Non-pigmented ciliary epithelial cell (primary cell): ENCODE measurements around the gene MICB.
"Not testable (repeated sequence)": the region's sequence is repeated elsewhere in the genome, so short reads cannot be mapped to it uniquely, and the experiment has no call there.

ENCODE experiments used
- DNase-seq: peaks from one replicate; pipeline ENCODE4 v3.0.0-alpha.2; 2010; ENCODE audit warnings: low read depth

MICB gene

DNA sequence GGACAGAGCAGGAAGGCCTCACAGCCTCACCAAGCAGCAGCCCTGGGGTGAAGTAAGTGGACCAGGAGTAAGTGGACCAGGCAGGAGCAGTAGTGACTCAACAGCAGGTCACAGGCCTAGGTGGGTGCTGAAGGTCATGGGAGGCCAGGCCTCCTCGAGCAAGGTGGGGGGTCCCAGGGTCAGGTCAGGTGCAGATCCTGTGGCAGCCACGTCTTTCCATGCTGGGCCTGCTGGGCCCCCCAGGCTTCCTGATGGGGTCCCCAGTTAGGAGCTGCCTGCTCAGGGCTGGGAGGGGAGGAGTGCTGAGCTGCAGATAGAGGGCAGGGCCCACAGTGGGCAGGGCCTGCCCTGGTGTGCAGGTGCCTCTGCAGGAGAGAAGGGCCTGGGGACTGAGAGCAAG, 11.1 kb downstream of the MICB start:
- DNase-seq, result not testable (repeated sequence)

DNA sequence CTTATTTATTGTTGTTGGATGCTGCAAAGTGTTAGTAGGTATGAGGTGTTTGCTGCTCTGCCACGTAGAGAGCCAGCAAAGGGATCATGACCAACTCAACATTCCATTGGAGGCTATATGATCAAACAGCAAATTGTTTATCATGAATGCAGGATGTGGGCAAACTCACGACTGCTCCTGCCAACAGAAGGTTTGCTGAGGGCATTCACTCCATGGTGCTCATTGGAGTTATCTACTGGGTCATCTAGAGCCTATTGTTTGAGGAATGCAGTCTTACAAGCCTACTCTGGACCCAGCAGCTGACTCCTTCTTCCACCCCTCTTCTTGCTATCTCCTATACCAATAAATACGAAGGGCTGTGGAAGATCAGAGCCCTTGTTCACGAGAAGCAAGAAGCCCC, 12.1 kb downstream of the MICB start:
- no peak for DNase-seq

DNA sequence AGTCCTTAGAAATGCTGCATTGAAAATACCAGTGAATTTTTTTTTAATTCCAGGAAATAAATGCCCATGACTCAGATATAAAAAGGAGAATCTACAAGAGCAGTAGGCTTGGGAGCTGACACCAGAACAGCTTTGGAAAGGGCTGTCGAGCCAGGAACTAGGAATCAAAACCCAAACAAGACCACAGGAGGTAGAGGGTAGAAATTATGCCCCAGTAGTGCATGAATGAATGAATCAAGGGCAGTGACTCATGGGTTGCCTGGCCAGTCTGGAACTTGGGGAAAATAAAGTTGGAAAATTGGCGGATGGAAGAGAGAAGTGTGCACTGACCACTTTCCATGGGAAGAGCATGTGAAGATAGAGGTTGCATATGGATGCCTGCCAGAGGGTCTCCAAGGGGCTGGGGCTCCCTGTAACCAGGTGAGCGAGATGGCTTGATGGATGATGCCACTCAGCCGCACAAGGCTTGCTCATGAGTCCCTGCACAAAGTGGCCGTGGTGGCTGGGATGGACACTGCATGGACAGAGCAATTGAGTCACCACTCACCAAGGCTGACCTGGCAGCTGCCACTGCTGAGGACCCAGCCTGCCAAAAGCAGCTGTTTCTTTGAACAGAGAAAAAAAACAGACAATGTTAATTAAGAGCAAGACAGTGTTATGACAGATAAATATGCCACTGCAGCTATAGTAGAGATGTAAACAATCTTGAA, 15.7 kb downstream of the MICB start:
- no peak for DNase-seq

DNA sequence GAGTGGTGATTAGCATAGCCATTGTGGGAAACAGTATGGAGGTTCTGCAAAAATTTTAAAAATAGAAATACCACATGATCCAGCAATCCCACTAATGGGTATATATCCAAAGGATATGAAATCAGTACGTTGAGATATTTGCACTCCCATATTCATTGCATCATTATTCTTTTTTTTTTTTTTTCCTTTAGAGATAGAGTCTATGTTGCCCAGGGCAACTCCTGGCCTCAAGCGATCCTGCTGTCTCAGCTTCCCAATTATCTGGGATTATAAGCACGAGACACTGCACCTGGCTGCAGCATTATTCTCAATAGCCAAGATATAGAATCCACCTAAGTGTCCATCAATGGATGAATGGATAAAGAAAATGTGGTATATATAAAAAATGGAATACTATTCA, 23.9 kb downstream of the MICB start:
- no peak for DNase-seq

DNA sequence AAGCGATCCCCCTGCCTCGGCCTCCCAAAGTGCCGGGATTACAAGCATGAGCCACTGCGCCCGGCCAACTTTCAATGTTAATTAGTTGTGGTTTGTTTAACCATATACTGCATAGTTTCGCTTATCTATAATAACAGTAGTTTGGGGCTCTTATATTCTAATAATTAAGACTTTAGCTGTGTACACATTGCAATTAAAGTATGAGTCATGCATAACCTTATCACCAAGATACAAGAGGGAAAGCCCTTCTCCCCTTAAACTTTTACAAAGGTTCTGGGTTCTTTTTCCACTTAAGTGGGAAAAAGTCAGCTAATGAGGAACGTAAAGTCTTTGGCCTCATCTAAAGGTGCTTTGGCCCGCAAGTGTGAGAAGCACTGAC, 27.6 kb downstream of the MICB start:
- DNase-seq, result no peak

DNA sequence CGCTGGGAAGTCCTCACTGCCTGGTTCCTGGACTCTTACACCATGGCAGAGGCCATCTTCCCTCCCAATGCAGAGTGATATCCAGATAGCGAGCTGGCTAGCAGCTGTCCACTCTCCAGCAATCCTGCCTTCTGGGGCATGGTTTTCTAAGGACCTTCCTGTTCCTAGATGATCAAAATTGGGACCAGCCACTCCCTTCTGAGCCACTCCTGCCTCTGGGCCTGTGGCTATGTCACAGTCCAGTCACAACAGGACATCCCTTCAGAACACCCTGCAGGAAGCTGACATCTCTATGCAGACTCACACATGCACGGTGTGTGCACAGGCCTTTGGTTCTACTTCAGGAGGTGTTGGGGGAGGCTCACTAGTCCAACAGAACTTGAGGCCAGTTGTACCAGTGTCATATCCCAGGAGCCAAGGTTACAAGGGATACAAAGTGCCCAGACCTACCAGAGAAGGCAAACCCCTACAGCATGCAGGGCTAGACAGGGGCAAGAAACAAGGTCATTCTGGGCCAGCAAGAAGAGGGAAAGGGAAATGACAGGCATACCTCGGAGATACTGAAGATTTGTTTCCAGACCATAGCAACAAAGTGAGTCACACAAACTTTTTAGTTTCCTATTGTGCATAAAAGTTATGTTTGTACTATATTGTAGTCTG, 28.1 kb downstream of the MICB start:
- no peak for DNase-seq

DNA sequence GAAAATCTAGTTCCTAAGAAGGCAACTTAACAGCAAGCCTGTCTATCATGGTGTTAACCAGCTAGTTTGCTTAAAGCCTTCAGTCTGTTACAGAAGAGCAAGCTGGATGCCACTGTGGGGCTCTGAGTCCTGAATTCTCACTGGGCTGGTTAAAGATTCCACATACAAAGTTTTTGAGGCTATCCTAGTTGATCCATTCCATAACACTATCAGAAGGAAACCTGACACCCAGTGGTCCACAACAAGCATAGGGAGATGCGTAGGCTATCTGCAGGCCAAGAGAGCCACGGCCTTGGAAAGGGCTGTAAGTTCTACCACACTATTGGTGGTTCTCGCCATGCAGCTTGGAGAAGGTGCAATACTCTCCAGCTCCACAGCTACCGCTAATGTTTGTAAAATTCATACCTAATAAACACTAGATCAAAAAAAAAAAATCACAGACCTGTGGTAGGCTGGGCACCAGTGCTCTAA, 30.4 kb downstream of the MICB start:
- no peak for DNase-seq

DNA sequence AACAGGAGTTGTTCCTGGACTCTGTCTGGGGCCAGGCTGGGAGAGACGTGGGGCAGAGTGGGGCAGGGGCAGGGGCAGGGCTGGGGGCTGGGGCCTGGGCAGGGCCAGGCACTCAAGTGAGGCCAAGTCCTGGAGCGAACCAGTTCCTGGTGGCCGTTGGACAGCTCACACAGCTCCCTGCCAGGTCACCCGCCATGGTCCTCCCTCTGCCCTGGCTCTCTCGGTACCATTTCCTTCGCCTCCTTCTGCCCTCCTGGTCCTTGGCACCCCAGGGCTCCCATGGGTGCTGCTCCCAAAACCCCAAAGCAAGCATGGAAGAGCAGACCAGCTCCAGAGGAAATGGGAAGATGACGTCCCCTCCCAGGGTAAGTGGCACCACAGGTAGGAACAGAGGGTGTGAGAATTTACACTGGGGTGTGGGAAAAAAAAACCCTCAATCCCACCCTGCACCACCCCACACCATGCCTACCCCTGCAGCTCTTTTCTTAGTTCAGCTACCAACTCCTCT, 30.9 kb downstream of the MICB start, which contains the start of gene MCCD1:
Gene MCCD1, plus strand, starts transcription at position 142 of the 508 bp plus-strand sequence. Its CDS starts 53 bp downstream, at position 195.
- no peak for DNase-seq

DNA sequence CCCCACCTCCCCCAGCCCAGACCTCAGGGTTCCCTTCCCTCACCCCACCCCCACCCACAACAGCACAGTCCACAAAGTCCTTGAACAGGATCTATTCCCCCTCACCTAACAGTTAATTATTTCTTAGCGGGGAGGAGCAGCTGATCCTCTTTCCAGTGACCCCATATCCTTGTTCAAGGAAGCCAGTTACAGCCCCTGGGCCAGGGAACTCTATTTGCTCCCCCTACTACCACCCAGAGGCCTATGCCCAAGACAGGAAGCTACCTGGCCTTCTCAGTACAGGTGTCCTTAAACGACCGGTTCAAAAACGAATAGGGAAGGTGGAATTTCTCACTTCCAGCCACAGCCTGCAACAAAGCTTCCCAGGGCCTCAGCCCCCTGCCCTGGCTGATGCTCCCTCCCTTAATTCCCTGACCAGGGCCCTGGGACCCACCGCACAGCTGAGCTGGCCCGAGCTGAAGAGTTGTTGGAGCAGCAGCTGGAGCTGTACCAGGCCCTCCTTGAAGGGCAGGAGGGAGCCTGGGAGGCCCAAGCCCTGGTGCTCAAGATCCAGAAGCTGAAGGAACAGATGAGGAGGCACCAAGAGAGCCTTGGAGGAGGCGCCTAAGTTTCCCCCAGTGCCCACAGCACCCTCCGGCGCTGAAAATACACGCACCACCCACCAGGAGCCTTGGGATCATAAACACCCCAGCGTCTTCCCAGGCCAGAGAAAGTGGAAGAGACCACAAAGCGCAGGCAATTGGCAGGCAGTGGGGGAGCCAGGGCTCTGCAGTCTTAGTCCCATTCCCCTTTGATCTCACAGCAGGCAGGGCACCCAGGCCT, 31.6 kb downstream of the MICB start:
- no peak for DNase-seq

DNA sequence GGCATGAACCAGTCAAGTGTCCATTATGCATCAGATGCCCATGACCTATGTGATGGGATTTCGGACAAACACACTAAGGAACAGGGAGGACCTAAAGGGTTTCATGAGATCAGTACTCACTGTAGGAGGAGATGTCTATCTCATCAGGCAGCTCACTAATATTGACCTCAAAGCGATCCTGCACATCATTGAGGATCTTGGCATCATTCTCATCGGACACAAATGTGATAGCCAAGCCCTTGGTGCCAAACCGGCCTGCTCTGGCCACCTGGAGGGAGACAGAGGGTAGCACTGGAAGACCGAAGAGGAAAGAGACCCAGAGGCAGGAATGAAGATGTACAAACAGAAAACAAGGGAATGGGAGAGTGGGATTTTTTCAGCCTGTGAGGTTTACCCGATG, 32.7 kb downstream of the MICB start:
- no peak for DNase-seq

DNA sequence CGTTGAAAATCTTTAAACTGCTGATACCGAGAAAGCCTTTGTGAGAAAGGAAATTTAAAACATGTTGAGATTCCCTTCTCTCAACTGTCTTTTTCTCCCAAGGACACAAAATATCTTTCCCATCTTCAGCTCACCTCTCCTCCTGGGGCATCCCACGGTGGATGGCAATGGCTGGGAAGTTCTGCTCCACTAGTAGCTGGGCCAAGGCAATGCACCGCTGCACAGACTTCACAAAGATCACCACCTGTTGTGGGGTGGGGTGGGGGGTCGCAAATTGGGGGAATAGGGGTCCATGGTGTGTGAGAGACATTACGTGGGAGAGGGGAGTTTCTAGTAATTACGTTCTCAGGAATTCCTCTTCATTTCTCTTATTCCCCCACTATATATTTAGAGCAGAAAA, 33.2 kb downstream of the MICB start:
- no peak for DNase-seq

DNA sequence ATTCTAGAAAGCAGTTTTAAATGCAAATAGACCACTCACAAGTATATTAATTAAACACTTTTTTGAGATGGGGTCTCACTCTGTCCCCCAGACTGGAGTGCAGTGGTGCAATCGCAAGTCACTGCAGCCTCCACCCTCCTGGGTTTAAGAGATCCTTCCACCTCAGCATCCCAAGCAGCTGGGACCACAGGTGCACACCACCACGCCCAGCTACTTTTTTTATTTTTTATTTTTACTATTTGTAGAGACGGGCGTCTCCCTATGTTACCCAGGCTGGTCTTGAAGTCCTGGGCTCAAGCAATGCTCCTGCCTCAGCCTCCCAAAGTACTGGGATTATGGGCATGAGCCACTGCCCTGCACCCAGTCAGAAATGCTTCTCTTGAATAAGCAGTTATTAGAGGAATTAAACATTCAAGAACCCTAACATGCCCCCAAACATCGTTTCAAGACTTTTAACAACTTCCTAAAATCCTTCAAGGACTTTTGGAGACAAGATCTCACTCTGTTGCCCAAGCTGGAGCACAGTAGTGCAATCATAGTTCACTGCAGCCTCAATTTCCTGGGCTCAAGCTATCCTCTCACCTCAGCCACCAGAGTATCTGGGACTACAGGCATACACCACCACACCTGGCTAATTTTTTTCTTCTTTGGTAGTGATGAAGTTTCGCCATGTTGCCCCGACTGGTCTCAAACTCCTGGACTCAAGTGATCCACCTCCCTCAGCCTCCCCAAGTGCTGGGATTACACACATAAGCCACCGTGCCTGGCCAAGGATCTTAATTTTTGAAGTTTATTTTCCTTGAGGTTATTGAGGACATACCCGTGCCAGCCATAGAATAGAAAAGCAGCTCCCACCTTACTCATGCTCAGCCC, 34.1 kb downstream of the MICB start:
- DNase-seq, result no peak

DNA sequence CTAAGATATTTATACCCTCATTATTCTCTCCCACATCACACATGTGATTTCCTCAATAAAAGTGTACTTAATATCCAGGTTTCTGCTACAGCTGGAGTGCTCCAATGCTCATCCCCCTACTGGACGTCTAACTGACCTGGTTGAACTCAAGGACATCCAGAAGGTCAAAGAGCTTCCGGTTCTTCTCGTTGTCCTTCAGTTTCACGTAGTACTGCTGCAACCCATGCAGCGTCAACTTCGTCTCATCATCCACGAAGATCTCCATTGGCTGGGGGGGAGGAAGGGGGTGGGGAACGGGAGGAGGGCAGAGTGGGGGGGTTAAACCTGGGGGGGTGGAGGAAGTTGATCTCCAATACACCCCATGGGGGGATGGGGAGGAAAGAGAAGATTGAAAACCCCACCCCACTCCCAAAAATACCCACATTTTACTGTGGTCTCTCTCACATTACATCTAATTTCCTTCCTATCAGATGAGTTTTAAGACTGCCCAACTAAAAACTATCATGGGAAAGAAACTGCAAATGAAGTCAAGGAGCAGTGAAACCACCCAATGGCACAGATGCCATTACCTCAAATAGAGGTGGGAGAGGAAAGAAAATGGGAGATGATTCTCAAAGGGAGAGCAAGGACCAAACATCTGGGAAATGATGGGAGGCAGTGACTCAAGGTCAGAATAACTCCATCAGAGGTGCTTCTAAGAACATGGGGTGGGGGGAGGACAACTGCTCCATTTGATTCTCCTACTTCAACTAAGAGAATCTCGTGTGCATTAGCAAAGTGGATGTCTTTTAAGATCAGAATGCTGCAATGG, 34.9 kb downstream of the MICB start:
- no peak for DNase-seq

DNA sequence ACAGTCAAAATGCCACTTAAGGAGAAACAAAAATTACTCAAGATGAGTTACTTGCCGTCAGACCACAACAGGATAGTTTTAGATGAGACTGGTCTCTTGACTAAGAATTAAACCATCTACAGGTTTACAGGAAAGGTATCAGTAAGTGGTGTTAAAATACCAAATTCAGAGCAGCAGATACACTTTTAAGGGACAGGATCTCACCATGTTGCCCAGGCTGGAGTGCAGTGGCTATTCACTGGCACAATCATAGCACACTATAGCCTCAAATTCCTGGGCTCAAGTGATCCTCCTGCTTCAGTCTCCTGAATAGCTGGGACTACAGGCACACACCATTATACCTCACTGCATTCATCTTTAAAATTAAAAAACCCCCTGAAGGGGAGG, 35.5 kb downstream of the MICB start:
- DNase-seq, result no peak

DNA sequence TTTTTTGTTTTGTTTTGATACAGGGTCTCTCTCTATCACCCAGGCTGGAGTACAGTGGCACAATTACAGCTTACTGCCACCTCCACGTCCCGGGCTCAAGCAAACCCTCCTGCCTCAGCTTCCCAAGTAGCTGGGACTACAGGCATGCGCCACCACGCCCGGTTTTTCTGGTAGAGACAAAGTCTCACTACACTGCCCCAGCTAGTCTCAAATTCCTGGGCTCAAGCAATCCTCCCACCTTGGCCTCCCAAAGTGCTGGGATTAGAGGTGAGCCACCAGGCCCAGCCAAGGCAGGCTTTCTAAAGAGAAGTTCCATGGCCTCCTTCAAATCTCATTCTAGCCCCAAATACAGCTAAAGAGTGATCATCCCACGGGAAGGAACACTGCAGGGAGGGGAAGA, 36.1 kb downstream of the MICB start:
- no peak for DNase-seq

DNA sequence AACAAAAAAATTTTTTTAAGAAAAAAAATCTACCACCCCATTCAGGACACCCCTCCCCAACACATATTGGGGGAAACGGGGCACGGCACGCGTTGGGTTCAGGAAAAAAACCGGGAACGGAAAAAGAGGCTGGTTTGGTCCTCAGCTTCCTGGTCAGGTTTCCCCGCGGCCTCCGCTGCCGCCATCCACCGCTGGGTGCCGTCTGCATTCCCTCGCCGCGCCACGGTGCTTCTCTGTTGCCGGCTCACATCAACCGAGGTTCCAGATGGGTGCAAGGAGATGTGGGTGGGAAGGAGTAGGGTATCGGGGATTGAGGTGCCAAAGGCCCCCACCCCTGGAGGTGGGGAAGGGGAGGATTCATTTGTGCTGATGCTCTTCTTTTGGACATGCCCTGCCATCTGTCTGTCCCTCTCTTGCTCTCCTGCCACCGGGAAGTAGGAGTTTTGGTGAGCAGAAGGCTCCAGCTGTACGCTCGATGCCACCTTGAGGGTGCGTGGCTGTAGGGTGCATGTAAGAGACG, 36.6 kb downstream of the MICB start:
- no peak for DNase-seq

DNA sequence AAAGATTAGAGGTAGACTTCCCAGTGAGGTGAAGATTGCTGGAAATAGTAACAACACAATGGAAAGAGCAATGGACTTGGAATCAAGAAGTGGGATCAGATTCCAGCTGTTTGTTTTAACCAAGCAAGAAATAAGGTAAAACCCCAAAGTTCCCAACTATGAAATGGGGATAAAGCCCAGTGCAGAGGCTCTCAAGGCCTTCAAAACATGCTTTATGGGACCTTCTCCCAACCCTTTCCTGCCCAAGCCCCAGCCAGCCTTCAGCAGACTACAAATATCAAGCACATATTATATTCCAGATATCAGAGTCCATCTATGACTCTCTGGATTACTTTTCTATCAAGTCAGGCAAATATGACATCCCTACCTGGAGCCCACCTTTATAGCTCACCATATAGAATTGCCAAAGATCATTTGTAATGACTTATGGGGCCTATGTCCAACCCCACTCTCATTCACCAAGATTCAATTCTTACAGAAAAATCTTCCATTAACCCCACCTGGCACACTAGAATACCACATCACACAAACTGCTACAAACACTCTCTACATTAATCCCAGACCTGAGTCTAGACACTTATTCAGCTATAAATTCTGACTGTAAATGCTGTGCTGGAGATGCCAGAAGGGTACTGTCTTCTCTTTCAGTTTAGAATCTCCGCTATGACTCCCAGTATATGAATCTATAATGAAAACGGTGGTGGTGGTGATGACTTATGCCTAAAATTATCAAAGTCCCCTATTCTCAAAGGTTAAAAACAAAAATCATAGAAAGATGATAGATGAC, 37.8 kb downstream of the MICB start:
- no peak for DNase-seq

DNA sequence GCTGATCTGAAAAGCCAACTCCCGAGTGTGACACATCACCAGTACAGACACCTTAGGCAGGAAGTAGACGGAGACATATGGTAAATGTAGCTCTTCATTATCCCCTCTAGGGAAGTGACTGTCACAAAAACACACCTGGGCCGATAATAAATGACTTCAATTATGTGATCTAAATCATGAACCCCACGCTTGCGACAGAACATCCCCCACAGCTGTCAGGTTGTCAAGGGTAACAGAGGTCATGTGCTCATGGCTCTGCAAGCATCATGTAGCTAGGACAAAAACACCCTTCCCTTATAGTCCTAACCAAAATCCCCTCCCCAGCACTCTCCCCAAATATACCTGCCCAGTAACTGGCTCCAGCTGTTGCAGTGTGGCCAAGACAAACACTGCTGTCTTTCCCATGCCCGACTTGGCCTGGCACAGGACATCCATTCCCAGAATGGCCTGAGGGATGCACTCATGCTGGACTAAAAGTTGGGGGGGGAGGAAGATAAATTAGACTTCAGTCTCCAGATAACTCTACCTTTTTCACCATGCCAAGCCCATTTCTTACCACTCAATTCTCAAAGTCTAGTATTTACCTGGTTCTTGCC, 41.0 kb downstream of the MICB start:
- DNase-seq, result no peak

DNA sequence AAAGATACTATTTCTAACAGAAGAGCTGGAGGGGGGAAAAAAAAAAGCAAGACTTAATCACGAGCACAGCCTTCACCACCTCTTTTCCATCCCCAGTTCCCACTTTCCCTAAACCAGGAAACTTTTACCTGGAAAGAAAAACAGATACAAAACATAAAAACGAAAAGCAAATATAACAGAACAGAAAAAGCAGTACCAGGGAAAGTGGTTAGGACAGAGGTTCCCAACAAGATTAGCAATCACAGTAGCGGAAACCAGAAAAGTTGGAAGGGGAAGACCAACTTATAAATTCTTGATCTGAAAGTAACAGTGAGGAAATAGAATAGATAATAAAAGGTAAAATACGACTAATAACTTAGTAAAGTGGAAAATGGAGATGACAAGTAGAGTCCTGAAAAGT, 42.7 kb downstream of the MICB start:
- DNase-seq, result no peak
